ENCODE results near the gene CLINT1.

The CLINT1 gene

DNA sequence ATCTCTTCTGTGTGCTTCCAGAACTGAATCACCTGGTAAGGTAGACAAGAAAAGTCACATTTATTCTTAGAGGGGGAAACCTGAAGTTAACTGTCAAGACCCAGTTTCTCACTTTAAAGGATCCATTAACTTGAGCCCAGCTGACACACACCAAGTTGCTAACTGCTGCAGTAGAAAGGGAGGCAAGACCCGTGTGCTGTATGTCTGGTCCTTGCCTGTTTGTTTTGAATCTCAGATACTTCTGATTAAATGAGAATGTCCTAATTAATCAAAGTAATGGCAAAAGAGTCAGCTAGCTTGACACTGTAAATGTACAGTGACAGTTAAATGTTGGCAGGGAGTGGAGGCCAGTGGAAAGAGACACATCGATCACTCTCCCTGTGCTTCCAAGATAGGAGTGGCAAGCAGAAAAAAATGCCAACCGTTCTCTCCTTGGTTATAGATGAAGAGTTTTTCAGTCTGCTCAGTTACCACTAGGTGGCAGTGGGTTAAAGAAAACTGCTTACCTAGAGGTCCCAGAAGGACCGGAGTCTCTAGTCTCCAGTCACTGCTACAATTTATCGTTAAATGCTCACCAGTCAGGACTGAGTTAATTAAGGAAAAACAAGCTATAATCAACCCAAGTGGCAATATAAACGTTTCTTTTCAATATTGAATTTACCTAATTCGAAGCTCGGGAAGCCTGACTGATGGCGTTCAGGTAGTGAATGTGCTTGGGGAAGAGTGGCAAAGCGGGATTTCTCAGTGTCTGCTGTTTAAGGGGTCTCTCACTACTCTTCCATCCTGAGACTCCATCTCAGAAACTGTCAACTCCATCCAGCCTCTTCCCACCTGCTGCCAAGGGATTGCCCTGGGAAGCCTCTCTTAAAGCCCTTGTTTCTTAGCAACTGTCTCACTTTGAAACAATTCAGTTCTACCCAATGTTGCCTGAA lies 97.0 kb downstream of the CLINT1 start:
- peak; percentile 39 for DNase-seq

- no peak for DNase-seq
These were observed 100.2 kb downstream of the CLINT1 start for GRCh38 chr5:157758706-157759105.

- DNase-seq = no peak
These were observed 102.8 kb downstream of the CLINT1 start for GRCh38 chr5:157756122-157756521.

- no peak for DNase-seq
These were observed 108.6 kb downstream of the CLINT1 start for GRCh38 chr5:157750320-157750719.

GRCh38 chr5:157749462-157749799 lies 109.5 kb downstream of the CLINT1 start:
- DNase-seq = no peak

- no peak for DNase-seq
These were observed 110.0 kb downstream of the CLINT1 start for GRCh38 chr5:157748760-157749461.

DNA sequence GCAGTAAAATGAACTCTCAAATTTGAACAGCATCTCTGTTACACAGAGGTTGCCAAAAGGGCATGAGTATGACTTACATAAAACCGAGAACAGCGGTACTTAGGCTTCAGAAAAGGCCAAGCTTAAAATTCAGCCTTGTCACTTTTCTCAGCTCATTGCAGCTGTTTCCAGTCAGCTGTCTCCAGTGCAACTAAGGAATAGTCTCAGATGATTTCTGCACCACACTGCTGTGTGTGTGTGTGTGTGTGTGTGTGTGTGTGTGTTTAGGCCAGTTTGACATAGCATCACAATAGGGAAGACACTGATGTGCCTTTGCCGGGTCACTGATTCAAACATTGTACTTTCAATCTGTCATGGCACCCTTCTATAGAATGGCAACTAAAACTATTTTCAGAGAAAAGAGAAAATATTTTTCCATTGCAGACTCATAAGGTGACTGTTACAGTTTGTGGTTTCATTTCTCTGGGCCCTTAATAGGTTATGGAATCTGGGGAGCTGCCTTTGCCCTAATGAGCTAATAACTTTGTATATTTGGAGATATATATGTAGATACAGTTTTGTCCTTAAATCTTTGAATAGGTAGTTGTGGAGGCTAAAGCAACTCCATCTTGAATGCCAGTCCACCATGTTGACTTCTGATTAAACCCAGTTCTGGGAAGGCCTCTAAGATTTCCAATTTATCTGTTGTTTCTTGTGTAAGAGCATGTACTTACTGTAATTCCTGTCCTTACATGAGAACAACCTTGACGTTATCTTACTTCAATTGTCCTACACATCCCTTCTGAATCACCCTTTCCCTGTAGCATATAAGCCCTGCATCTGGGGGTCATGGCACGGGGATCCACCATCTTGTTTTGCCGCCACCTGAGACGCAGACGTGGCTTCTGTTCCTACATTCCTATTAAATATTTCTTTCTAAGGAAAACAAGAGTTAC lies 110.9 kb downstream of the CLINT1 start:
- DNase-seq = no peak

GRCh38 chr5:157747173-157747740 lies 111.7 kb downstream of the CLINT1 start:
- no peak for DNase-seq

GRCh38 chr5:157745041-157745456 lies 113.9 kb downstream of the CLINT1 start:
- no peak for DNase-seq

DNA sequence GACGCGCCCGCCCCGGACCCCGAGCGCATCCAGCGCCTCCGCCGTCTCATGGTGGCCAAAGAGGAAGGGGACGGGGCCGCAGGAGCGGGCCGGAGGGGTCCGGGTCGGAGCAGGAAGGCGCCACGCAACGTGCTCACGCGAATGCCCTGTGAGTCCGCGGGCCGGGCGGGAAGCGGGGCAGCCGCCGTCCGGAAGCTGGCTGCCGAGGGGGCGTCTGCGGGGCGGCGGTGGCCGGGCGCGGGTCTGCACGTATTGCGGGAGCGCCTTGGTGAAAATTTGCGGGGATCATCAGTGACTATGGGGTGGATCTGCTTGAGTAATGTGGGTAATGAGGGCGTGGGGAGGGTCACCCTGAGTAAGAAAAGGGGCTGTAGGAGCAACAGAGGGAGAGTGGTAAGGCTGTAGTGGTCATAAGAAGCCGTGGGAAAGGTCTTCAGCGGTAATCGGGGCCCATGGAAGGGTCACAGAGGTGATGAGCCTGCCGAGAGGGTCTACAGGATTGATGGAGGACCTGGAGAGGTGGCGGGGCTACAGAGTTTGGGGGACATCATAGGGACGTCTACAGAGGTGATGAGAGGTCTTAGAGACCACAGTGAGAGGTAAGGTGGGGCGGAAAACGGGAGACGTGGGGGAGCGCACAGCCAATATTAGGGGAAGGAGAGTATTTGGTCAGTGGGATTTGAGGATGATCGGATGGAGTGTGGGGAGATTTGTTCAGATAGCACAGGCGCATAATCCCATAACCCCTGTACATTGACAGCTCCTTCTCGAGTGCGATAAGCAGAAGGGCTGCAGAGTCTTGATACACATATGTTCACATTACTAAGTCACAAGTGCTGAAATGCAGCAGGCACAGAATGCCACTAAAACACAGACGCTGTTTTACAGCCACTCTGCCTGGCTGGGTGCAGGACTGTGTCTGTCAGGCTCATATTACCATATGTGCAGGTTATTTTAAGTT lies 114.6 kb downstream of the CLINT1 start:
- peak; percentile 67 for DNase-seq

GRCh38 chr5:157743163-157744050 lies 115.5 kb downstream of the CLINT1 start, which contains the start of gene LSM11:
TSS of gene LSM11 (plus strand) at chr5:157743712. CDS start at chr5:157743751, 39 bp downstream.
- peak; percentile 99 for DNase-seq

GRCh38 chr5:157741131-157741530 lies 117.8 kb downstream of the CLINT1 start:
- DNase-seq = no peak

DNA sequence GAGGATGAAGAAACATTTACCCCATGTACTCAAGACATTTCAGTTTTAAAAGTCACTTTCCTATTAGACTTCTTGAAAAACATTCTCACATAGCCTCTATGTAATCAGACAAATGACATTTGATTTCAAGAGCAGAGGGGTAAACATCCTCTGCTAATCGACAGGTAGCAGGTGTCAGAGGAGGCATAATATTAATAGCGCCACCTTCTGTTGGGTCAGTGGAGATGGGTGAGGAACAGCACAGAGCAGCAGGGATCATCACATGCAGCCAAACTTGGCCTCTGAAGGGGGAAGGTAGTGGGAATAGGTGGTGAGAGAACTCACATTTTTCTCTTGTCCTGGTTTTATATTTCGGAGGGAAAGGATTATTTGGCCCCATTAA lies 118.7 kb downstream of the CLINT1 start:
- no peak for DNase-seq

DNA sequence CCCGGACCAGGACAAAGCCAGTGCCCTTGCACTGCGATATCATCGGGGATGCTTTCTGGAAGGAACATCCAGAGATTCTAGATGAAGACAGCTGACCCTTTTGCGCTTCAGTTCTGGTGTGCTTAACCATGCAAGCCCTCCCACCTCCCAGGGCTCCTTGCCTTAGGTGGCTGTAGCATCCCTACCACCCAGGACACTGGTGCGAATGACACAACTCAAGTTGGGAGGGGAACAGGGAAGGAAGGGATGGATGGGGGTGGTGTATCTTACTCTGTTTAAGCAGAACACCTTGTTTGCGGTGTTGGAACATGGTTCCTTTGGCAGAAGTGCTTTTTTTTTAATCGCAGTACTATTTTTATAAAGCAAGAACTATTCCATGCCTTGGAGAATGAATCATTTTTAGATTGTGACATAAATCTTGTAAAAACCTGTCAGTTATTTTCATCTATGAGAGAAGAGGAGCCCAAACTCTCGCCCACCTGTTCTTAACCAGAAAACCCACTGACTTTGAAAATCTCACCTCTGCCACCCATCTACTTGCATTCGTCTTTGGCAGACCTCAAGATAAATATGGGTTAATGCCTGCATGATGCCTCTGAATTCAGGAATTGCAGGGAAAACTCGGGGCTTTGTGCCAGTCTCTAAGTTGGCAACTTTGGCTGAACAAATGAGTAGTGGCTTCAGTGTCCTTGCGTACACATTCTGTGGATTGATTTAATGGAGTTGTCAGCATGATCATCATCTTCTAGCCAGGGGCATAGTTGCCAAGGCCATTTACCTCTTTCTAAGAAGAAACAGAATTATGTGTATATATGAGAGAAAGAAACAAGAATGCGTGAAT lies 119.3 kb downstream of the CLINT1 start:
- no peak for DNase-seq

GRCh38 chr5:157735991-157736390 lies 123.0 kb downstream of the CLINT1 start:
- no peak for DNase-seq

All from right kidney (tissue), 1 donor.